Neural cell (in vitro differentiated cells): ENCODE measurements around the gene ZNF606. TPM values are rescaled to one million over a fixed set of nuclear protein-coding genes. Genes with fewer than 3 reads are reported as not detected.

Source experiments
- H2AFZ ChIP-seq: fragments of 200-600, 300-800 bp; sonication (generic), shearing (Covaris generic); 2 replicates; pipeline ENCODE4 v1.6.0; 2014; ENCODE audit warnings: low read depth, mild to moderate bottlenecking, antibody characterized with exemption, low read length, moderate library complexity
- H3F3A ChIP-seq: fragments of 200-600 bp; shearing (Covaris generic); 2 replicates; pipeline ENCODE4 v1.6.1; 2016; ENCODE audit warnings: mild to moderate bottlenecking, moderate library complexity, mixed read lengths, antibody characterized with exemption, low read length; ENCODE audit not compliant: insufficient read depth, poor library complexity, severe bottlenecking
- H3K27ac ChIP-seq: fragments of 200-600, 300-800 bp; sonication (generic), shearing (Covaris generic); 2 replicates; pipeline ENCODE4 v1.5.1; 2014; ENCODE audit warnings: mild to moderate bottlenecking, low read length, moderate library complexity
- H3K27me3 ChIP-seq: fragments of 300-800, 200-600 bp; sonication (generic), shearing (Covaris generic); 2 replicates; pipeline ENCODE4 v1.6.0; 2014; ENCODE audit warnings: mild to moderate bottlenecking, low read depth, low read length, moderate library complexity; ENCODE audit not compliant: insufficient read depth
- H3K36me3 ChIP-seq: fragments of 300-800, 200-600 bp; sonication (generic), shearing (Covaris generic); 2 replicates; pipeline ENCODE4 v1.5.1; 2014; ENCODE audit warnings: mild to moderate bottlenecking, antibody characterized with exemption, low read length, moderate library complexity; ENCODE audit not compliant: insufficient read depth
- H3K4me2 ChIP-seq: fragments of 300-800, 200-600 bp; sonication (generic), shearing (Covaris generic); 2 replicates; pipeline ENCODE4 v1.6.0; 2014; ENCODE audit warnings: mild to moderate bottlenecking, low read length
- H3K4me3 ChIP-seq: fragments of 300-800, 200-600 bp; sonication (generic), shearing (Covaris generic); 2 replicates; pipeline ENCODE4 v1.5.1; 2014; ENCODE audit warnings: mild to moderate bottlenecking, low read length, moderate library complexity
- H3K79me2 ChIP-seq: fragments of 200-600 bp; shearing (Covaris generic); replicated peaks from 2 replicates; pipeline ENCODE4 v1.6.0; 2014; ENCODE audit warnings: mild to moderate bottlenecking, low read length, moderate library complexity; ENCODE audit not compliant: insufficient read depth
- H3K9ac ChIP-seq: fragments of 300-800, 200-600 bp; sonication (generic), shearing (Covaris generic); 2 replicates; pipeline ENCODE4 v1.6.1; 2016; ENCODE audit warnings: mild to moderate bottlenecking, low read length, mixed read lengths
- H3K9me2 ChIP-seq: fragments of 200-600 bp; shearing (Covaris generic); 2 replicates; pipeline ENCODE4 v1.6.1; 2016; ENCODE audit warnings: mild to moderate bottlenecking, low read length, mixed read lengths; ENCODE audit not compliant: insufficient read depth
- H3K9me3 ChIP-seq: fragments of 200-600, 300-800 bp; sonication (generic), shearing (Covaris generic); 2 replicates; pipeline ENCODE4 v1.6.1; 2016; ENCODE audit warnings: mild to moderate bottlenecking, mixed run types, low read length, moderate library complexity, mixed read lengths
- H4K20me1 ChIP-seq: fragments of 200-600 bp; shearing (Covaris generic); 2 replicates; pipeline ENCODE4 v1.6.1; 2016; ENCODE audit warnings: mild to moderate bottlenecking, mixed run types; ENCODE audit not compliant: insufficient read depth
- CTCF ChIP-seq: fragments of 450-650 bp; IDR thresholded peaks from 2 replicates; pipeline ENCODE4 v1.5.1; 2014; ENCODE audit warnings: antibody characterized with exemption, mild to moderate bottlenecking, moderate library complexity; ENCODE audit not compliant: poor library complexity, severe bottlenecking
- EP300 ChIP-seq: fragments of 450-650 bp; conservative IDR thresholded peaks from 2 replicates; pipeline ENCODE4 v1.6.1; 2014; ENCODE audit warnings: antibody characterized with exemption, mild to moderate bottlenecking, moderate library complexity; ENCODE audit not compliant: poor library complexity, severe bottlenecking
- EZH2 ChIP-seq: fragments of 200-600, 300-800 bp; shearing (Covaris generic), sonication (generic); IDR thresholded peaks from 2 replicates; pipeline ENCODE4 v1.6.1; 2014; ENCODE audit warnings: antibody characterized with exemption, low read length, borderline replicate concordance, mild to moderate bottlenecking; ENCODE audit not compliant: insufficient read depth, poor library complexity, severe bottlenecking
- MXI1 ChIP-seq: fragments of 450-650 bp; conservative IDR thresholded peaks from 2 replicates; pipeline ENCODE4 v1.6.1; 2014; ENCODE audit warnings: antibody characterized with exemption, mild to moderate bottlenecking; ENCODE audit not compliant: poor library complexity, severe bottlenecking
- POLR2AphosphoS5 ChIP-seq: IDR thresholded peaks from 2 replicates; pipeline ENCODE4 v1.6.1; 2012
- RAD21 ChIP-seq: fragments of 450-650 bp; conservative IDR thresholded peaks from 2 replicates; pipeline ENCODE4 v1.6.1; 2014; ENCODE audit warnings: antibody characterized with exemption, mild to moderate bottlenecking, moderate library complexity
- REST ChIP-seq: IDR thresholded peaks from 2 replicates; pipeline ENCODE4 v1.6.1; 2012; ENCODE audit warnings: borderline replicate concordance
- SMC3 ChIP-seq: fragments of 450-650 bp; conservative IDR thresholded peaks from 2 replicates; pipeline ENCODE4 v1.6.1; 2014; ENCODE audit warnings: antibody characterized with exemption, mild to moderate bottlenecking, moderate library complexity; ENCODE audit not compliant: poor library complexity
- TAF1 ChIP-seq: IDR thresholded peaks from 2 replicates; pipeline ENCODE4 v1.6.1; 2012; ENCODE audit warnings: low read depth
- polyA plus RNA-seq: library from polyadenylated mRNA; depleted of rRNA; stranded (reverse); fragments of >200 nt; gene quantifications from 2 replicates; pipeline ENCODE4 v1.2.3, GENCODE V29; 2014

The ZNF606 gene
- polyA plus RNA-seq, 1 donor from 2014 or later: 39.1 TPM

GRCh38 chr19:58037927-58038687, 35.5 kb upstream of the ZNF606 start:
- Histone ChIP-seq H3K27ac (no peak overlapping the region), H3K4me2 (no peak overlapping the region), H3F3A (no peaks in the 10 kb centered on the region), H3K79me2 (no peaks in the 10 kb centered on the region), H3K9me2 (no peaks in the 10 kb centered on the region), H3K27me3 (no peaks in the 10 kb centered on the region), H2AFZ (no peak overlapping the region), H3K4me3 (no peak overlapping the region), H3K36me3 (no peaks in the 10 kb centered on the region), H3K9me3 (peaks cover 5% of the 10 kb centered on the region), H3K9ac (no peak overlapping the region), H4K20me1 (no peaks in the 10 kb centered on the region)
- TF ChIP-seq MXI1: no peak
- no peak for TF ChIP-seq POLR2AphosphoS5
- no peak for TF ChIP-seq RAD21
- TF ChIP-seq EP300: no peak
- TF ChIP-seq REST: no peak
- no peak for TF ChIP-seq EZH2
- TF ChIP-seq SMC3: no peak
- no peak for TF ChIP-seq CTCF
- no peak for TF ChIP-seq TAF1

GRCh38 chr19:58035863-58036262, 33.2 kb upstream of the ZNF606 start:
- H3K27ac ChIP-seq: no peak overlapping the region
- H3K9me2 ChIP-seq: no peaks in the 10 kb centered on the region
- no peaks in the 10 kb centered on the region for H3F3A ChIP-seq
- no peak overlapping the region for H3K4me2 ChIP-seq
- H3K9me3 ChIP-seq: no peaks in the 10 kb centered on the region
- H3K79me2 ChIP-seq: no peaks in the 10 kb centered on the region
- H3K9ac ChIP-seq: no peak overlapping the region
- no peaks in the 10 kb centered on the region for H3K27me3 ChIP-seq
- H2AFZ ChIP-seq: no peak overlapping the region
- TF ChIP-seq TAF1 (no peak), POLR2AphosphoS5 (no peak), SMC3 (no peak), EP300 (no peak), MXI1 (no peak), EZH2 (no peak), REST (no peak), RAD21 (no peak), CTCF (no peak)
- H3K4me3 ChIP-seq: no peak overlapping the region
- H4K20me1 ChIP-seq: no peaks in the 10 kb centered on the region
- no peaks in the 10 kb centered on the region for H3K36me3 ChIP-seq
